Activated CD8-positive, alpha-beta T cell treated with anti-CD3 and anti-CD28 coated beads for 36 hours (primary cell): ENCODE measurements around the gene CHST8. TPM values are rescaled to one million over a fixed set of nuclear protein-coding genes. Genes with fewer than 3 reads are reported as not detected.

ENCODE experiments used
- ATAC-seq: fragments of 200-7000 bp; cut with Tn5 transposase; one replicate; pipeline ENCODE4 v1.10.0; 2021; ENCODE audit warnings: mild to moderate bottlenecking, moderate library complexity
- CTCF ChIA-PET: fragments of 350-600 bp; sonication (Branson Sonifier 250); formaldehyde crosslinking; loops from one replicate; lab custom pipeline; 2021; ENCODE audit warnings: antibody characterized with exemption; lab: Charles Lee
- POLR2A ChIA-PET: fragments of 350-600 bp; sonication (Branson Sonifier 250); formaldehyde crosslinking; loops from one replicate; lab custom pipeline; 2021; ENCODE audit warnings: antibody characterized with exemption; lab: Charles Lee
- DNase-seq: peaks from one replicate; pipeline ENCODE4 v3.0.0-alpha.2; 2020
- H3K27ac Mint-ChIP-seq: one replicate; pipeline ENCODE4 v1.8.0; 2021; ENCODE audit warnings: mild to moderate bottlenecking, mixed read lengths
- H3K27me3 Mint-ChIP-seq: one replicate; pipeline ENCODE4 v1.8.0; 2021; ENCODE audit warnings: mixed read lengths
- H3K36me3 Mint-ChIP-seq: one replicate; pipeline ENCODE4 v1.8.0; 2021; ENCODE audit warnings: low read depth, mixed read lengths
- H3K4me1 Mint-ChIP-seq: one replicate; pipeline ENCODE4 v1.8.0; 2021; ENCODE audit warnings: low read depth, mixed read lengths
- H3K4me3 Mint-ChIP-seq: one replicate; pipeline ENCODE4 v1.8.0; 2021; ENCODE audit warnings: mild to moderate bottlenecking, moderate library complexity, mixed read lengths
- H3K9me3 Mint-ChIP-seq: one replicate; pipeline ENCODE4 v1.8.0; 2021; ENCODE audit warnings: mixed read lengths
- CTCF ChIP-seq: fragments of 200-600 bp; IDR thresholded peaks from one replicate; pipeline ENCODE4 v1.8.0; 2022; ENCODE audit warnings: antibody characterized with exemption, mild to moderate bottlenecking
- intact Hi-C: fragments of 100-400 bp; cut with micrococcal nuclease; formaldehyde crosslinking; loops from one replicate; pipeline ENCODE4 v1.10.0; 2022
- total RNA-seq, 2 experiments: library from RNA; stranded (reverse); gene quantifications; one replicate each; pipeline ENCODE4 v1.2.3, GENCODE V29; 2021

The CHST8 gene
- total RNA-seq, 2 experiments from 2014 or later, result not detected

- intact Hi-C loops, result no loop called here
- Mint-ChIP-seq H3K4me1 (no peaks in the 10 kb centered on the region), H3K27me3 (peaks cover 6% of the 10 kb centered on the region), H3K4me3 (no peak overlapping the region), H3K9me3 (no peaks in the 10 kb centered on the region), H3K36me3 (no peaks in the 10 kb centered on the region), H3K27ac (no peak overlapping the region)
- POLR2A ChIA-PET, result no interaction called here
- no peak for TF ChIP-seq CTCF
- ATAC-seq (no peak), DNase-seq (no peak)
- CTCF ChIA-PET, result no interaction called here
These were observed 9.8 kb downstream of the CHST8 start for GRCh38 chr19:33631609-33631973.

- Mint-ChIP-seq H3K4me1 (no peaks in the 10 kb centered on the region), H3K27ac (no peak overlapping the region), H3K9me3 (no peaks in the 10 kb centered on the region), H3K27me3 (peaks cover 11% of the 10 kb centered on the region), H3K36me3 (no peaks in the 10 kb centered on the region), H3K4me3 (no peak overlapping the region)
- DNase-seq, result no peak
- TF ChIP-seq CTCF, result no peak
- ChIA-PET CTCF (interaction anchor here (0.9 kb wide), 1 partner anchor 143 kb away, joined by 3 read pairs; no protein-coding TSS in a partner anchor), POLR2A (interaction anchor here (0.8 kb wide), 1 partner anchor 113 kb away, joined by 4 read pairs; the partner anchor contains the start of gene PEPD)
- no peak for ATAC-seq
- intact Hi-C loops, result no loop called here
These were observed 12.8 kb downstream of the CHST8 start for GRCh38 chr19:33634361-33635091.

GRCh38 chr19:33638167-33639034, 16.6 kb downstream of the CHST8 start:
- ChIA-PET CTCF (no interaction called here), POLR2A (no interaction called here)
- H3K27me3 Mint-ChIP-seq, result peaks cover 11% of the 10 kb centered on the region
- no peaks in the 10 kb centered on the region for H3K36me3 Mint-ChIP-seq
- no peak for TF ChIP-seq CTCF
- no peak for DNase-seq
- no peak overlapping the region for H3K4me3 Mint-ChIP-seq
- no peak for ATAC-seq
- H3K9me3 Mint-ChIP-seq, result no peaks in the 10 kb centered on the region
- no peaks in the 10 kb centered on the region for H3K4me1 Mint-ChIP-seq
- intact Hi-C loops, result no loop called here
- no peak overlapping the region for H3K27ac Mint-ChIP-seq

- no peak overlapping the region for H3K27ac Mint-ChIP-seq
- intact Hi-C loops, result no loop called here
- no peak for TF ChIP-seq CTCF
- no peaks in the 10 kb centered on the region for H3K36me3 Mint-ChIP-seq
- no peak overlapping the region for H3K4me3 Mint-ChIP-seq
- ChIA-PET CTCF (no interaction called here), POLR2A (no interaction called here)
- H3K27me3 Mint-ChIP-seq, result peaks cover 11% of the 10 kb centered on the region
- no peak for DNase-seq
- ATAC-seq, result no peak
- no peaks in the 10 kb centered on the region for H3K4me1 Mint-ChIP-seq
- no peaks in the 10 kb centered on the region for H3K9me3 Mint-ChIP-seq
These were observed 17.4 kb downstream of the CHST8 start for GRCh38 chr19:33639035-33639681.
